NCI-H2196 treated with DMSO at 0.1 percent for 48 hours (cell line): ENCODE results near the gene BHLHE41.

Source experiments
- DNase-seq: peaks from one replicate; lab custom pipeline; 2025; ENCODE audit not compliant: unreplicated experiment; lab: John Stamatoyannopoulos, UW

Gene BHLHE41

DNA sequence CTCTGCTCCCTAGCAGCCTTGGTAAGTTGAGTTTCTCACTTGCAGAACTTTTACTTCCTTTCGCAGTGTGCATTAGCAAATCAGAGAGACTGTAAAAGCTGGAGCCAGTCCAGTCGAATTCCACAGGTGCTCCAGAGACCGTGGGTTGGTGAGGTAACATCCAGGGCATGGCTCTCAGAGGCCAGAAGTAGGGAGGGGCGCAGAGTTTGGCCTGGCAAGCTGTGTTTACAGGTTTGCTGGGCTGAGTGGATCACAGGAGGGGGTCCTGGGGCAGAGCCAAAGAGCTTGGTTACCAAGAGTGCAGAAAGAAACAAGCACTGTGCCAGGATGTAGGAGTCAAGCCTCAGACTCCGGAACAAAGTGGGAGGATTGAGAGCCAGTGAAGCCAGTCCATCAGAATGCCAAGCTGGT, 10.2 kb upstream of the BHLHE41 start:
- peak; percentile 63 for DNase-seq

DNA sequence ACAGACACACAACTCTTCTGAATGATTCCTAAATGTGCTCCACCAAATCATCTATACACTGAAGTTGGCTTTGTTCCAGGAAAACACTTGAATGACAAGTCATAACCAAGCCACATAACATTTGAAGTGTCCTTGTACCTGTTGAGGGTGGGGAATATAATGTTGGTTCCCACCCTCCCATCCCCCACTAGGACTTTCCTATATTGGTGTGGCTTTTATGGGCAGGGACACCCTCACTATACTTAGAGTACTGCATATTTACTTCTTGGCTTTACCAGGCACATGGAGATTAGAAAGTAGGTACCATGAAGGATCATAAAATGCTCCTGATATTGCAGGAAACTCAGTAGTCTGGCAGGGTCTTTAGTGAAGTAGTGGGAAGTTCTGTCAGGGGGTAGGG, 9.7 kb upstream of the BHLHE41 start:
- no peak for DNase-seq

DNA sequence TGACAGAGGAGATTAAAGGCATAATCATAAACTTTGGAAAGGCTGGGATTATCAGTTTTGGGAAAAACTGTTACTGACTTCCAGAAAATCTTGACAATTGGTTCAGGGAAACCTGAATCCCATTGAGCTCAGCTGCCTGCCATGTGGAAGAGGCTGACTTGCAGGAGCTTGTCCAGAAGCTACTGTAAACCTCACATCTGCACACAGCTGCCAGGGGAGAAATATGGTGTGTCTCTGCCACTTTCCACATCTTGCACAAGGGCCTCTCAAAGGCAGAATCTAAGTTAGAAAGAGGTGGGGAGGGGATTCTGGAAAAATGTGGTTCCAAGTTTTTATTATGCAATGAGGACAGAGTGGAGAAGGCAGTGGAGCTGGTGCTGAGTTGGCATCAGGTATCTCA, 8.7 kb upstream of the BHLHE41 start:
- DNase-seq = no peak

DNA sequence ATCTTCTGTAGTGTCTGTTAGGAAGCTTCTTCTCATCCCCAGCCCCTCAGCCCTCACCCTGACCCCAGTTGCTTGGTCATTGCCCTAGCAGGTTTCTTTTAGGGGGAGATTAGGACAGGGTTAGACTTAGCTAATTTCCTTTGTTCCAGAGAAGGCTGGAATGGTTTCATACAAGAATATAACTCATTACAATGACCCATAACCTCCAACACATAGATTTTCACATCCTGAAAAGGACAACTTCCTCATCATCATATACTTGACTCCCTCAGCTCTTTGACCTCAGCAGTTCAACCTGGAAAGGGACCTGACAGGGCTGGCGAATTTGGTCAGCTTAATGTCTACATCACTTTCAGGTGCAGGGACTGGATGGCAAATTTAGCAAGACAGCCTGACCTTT, 8.0 kb upstream of the BHLHE41 start:
- DNase-seq = no peak

DNA sequence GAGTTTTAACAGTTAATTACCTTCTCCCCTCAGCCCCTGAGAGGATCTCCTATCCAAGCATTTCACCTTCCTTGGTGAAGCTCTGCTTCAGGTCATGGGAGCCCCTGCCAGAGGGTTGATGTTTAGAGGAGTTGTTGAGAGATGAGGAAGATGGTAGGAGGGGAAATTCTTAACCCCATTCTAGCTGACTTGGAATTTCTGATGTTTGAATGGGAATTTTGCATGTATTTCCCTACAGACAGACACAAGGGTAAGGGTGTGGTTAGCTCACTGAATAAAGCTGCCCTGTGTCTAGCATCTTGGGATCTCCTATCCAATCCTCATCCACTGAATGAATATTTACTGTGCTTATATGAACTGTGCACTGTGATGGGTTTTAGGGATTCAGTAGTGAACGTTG, 7.1 kb upstream of the BHLHE41 start:
- DNase-seq = no peak

DNA sequence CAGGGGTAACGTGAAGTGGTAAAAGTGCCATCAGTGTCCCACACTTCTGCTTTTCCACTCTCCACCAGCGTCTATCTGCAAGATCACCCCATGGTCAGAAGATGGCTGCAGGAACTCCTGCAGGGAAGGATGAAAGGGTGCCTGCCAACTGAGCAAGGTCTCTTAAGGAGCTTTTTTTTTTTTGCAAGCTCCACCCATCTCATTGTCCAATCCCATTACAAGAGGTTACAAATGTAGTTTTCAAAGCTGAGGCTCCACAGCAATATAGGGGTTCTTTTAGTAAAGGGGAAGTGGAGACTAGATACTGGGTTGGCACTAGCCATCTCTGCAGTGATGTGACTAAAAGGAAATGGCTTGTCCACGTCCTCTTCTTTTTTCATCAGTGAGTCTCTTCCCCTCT, 5.9 kb upstream of the BHLHE41 start:
- no peak for DNase-seq

DNA sequence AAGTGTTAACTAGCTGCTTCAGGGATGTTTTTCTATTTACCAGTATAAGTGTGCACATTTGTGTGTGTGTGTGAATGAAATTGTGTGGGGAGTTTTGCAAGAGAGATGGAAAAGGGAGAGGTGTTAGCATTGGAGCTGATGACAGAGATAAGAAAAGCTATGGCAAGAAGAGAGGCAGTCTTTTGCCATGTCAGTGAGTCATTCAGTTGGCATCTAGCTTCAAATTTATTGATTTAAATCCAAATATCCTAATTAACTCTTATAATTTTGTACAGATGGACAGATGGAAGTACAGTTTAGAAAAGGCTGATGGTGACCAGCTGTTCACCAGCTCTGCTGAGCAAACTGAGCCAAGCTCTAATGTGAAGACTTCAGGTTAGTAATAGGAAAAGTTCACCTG, 3.3 kb upstream of the BHLHE41 start:
- no peak for DNase-seq

DNA sequence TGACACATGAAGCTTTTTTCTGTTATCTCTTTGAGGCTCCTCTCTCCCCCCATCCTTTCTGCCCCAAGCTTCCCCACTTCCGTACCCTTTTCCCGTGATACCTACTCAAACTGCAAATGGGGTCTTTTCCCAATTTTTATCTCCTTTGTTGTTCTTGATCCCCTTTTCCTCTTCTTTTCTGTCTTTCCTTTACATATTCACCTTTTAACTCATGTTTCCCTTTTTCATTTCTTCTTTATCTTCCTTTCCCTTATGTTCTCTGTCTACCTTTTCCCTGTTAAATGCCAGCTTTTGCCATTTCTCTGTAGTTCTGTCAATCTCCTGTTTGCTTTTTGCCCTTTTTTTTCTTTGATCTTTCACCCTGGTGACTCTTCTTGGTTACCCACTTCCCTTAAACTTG, 2.6 kb upstream of the BHLHE41 start:
- DNase-seq = no peak

DNA sequence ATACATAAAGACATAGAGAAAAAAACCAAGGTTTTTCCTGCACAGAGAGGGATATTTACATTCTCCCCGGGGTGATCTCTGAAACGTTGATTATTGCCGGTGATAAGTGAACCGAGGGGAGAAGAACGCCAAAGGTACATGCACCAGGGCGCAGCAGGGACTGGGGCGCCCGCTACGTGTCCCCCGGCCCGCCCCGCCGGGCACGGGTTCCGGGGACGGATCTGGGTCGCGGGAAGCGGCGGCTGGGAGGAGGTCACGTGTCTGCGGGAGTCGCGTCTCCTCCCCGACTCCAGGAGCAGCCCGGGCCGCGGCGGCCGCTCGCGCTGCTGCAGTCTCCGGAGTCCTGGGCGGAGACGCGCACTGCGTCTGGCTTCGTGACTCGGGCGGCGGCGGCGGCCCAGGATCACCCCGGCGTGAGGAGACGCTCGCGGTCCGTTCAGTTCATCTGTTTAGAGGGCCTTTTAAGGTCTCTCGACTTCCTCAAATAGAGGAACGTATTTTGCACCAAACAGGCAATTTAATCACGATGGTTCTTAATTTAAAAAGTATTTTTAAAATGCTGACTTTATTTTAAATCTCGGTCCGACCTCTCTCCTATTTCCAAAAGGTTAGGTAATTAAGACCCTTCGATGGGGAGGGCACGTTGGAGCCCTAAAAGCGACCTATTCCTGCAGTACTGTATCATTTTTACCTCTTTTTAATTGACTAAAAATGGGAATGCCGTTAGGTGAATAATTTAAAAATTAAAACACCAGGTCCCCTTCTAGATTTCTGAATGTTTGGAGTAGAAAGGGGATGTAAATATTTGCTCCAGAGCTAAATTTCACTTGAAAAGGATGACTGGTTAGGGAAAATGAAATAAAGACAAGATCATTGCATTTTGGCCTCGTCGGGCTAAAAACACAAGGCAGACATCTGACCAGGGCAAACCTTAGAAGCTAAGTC, 1.8 kb upstream of the BHLHE41 start:
- DNase-seq = peak; percentile 78

DNA sequence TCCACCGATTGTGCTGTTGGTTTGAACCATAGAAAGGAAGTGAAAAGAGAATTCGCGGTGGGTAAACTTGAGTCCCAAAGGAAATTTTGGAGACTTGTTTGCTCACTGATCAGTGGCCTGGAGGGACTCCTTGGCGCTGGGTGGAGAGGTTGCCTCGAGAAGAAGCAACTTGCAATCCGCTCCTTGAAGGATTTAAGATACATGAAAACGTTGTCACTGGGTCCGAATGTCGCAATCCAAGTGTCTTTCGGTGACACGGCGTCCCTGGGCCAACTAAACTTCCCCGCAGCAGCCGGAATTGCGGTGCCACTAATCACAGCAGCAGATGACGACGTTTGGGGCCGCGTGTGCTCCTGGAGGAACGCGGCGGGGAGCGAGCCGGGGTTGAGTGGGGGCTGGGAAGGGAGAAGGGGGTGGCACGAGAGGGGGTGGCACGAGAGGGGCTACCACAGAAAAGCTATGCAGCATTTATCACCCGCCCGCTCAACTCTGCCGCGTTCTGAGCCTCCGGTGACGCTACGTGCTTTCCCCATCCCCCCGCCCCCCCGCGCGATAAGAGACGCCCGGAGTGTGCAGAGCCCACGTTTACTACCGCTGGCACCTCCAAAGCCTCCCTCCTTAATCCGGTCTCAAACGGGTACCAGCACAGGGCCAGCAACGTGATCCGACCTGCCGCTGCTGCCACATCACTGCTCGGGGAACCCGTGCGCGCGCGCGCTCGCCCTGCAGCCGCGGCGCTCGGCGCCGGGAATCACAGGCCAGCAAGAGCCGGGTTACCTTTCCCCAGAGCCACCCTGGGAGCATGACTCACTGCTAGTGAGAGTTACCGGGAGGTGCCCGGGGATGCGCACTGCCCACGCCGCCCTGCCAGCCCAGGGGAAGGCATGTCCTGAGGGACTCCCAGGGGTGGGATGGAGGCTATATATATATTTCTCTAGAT, 833 bp upstream of the BHLHE41 start:
- DNase-seq = peak; percentile 90

DNA sequence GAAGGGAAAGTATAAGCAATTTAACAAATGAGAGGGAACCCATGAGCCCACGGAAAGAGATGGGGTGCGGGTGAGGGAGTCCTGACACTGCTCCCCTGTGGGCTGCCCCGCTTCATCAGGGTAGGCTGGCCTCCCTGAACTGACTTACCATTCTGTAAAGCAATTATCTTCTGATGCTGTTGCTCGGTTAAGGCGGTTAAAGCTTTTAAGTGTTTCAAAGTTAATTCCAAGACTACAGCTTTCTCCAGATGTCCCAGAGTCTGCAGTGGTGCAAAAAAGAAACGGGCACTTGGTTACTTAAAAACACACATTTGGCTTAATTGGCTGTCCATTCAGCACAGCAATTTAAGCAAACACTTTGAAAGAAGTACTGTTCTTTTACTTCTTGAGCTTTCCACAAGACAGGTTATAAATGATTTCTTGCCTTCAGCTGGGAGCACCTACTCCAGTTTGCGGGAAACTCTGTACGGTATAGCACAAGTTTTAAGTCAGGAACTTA, 1.3 kb downstream of the BHLHE41 start:
- DNase-seq = no peak

DNA sequence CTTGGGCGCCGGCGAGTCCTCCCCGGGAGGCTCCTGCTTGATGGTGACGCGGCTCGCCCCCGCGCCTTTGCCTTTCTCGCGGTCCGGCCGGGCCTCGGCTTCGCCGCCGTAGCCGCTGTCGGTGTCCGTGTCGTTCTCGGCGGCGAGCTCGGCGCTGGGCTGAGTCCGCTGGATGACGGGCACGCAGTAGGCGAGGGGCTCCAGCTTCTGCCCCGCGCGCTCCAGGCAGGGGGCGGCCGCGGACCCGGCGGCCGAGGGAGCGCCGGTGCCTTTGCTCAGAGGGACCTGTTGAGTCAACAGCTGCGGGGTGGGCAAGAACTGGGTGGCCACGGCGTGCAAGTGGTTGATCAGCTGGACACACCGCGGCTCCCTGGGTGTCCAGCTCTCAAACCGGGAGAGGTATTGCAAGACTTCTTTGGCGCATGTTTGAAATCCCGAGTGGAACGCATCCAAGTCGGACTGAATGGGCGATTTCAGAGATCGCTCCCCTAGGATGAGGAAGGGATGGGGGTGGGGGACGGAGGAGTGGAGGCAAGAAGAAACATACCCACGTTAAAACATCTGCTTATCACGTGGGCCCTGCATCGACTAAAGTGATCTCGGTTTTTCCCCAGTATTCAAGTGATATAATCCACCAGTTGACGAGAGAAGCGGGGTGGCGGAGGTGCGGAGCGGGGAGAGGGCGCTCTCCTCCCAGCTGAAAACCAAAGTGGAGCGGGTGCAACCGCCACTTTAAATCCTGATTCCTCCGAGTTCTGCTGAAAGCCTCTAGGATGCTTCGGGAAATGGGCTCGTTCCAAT, 2.0 kb downstream of the BHLHE41 start:
- DNase-seq = peak; percentile 70

DNA sequence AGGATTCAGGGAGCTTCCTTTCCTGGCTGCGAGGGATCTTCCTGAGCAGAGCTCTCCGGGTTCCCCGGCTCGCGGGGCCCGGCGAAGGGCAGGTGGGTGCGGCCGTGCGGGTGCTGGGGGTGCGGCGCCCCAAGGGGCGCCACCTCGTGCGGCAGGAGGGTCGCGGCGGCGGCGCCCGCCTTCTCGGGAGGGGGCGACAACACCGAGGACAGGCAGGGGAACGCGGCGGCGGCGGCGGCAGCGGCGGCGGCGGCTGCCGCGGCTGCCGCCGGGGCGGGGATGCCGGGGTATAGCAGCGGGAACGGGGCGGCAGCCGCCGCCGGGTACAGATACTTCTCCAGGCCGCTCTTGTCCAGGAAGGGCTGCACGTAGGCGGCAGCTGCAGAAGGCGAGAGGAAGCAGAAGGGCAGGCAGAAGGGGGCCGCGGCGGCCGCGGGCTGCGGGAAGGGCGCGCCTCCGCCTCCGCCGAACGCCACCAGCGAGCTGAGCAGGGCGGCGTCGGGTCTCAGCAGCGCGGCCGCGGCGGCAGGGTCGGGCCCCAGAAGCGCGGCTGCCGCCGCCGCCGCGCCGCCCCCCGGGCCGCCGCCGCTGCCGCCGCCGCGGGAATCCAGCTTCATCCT, 2.7 kb downstream of the BHLHE41 start:
- peak; percentile 70 for DNase-seq

DNA sequence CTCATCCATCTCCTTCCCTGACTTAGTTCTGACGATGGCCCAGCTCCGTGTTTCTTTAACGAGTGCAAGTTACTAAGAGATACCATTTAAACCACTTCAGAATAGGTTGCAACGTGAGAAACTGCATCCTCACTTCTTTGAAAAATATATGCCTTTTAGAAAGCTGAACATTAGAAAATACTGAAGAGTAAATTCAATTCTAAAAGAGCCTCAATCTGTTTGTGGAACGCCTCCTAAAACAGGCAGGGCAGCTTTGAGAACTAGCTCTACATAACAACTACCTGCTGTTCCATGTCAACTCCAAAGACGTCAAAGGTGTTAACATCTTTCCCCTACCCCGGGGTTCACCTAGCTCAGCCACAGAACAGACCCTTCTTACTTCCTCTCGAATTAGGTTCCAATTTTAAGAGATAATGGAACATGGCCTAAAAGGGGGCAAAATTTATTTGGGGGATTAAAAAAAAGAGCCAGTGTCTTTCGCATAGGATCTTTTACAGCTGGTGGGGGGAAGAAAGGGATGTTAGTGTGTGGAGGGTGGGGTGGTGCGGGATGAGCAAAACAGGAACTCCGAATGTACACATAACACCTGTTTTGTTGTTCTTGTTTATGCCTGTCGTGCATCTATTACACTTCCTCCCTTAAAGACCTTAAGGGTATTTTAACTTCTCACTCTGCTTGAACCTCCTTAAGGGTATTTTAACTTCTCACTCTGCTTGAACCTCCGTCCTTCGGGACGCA, 3.3 kb downstream of the BHLHE41 start:
- no peak for DNase-seq

DNA sequence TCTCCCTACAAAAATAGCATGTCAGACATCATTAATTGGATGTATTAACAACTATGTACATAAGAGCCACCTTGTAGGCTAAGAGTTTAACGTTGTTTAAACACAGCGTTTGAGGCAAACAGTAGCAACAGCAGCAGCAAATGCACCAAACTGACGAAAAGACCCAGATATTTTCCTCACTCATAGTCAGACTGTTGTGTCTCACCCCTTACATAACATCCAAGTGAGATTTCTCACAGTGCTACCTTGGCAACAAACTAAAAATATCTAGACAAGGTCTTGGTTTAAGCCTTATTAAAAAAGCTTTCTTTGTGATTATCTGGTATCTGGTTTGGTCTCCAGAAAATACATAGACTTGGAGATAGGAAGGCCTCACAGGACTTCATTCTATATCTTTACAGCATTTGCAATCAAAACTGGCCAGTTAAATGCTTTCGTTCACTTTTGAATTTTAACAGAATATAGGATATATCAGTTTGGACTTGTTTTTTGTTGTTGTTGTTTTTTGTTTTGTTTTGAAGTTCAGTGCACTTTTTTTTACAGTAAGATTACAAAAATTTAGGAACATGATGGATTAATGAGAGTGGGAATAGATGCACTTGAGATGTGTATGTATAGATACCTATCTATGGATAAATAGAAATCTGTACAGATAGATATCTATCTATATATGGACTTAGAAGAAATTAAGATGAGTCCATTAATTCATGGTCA, 4.1 kb downstream of the BHLHE41 start:
- no peak for DNase-seq

DNA sequence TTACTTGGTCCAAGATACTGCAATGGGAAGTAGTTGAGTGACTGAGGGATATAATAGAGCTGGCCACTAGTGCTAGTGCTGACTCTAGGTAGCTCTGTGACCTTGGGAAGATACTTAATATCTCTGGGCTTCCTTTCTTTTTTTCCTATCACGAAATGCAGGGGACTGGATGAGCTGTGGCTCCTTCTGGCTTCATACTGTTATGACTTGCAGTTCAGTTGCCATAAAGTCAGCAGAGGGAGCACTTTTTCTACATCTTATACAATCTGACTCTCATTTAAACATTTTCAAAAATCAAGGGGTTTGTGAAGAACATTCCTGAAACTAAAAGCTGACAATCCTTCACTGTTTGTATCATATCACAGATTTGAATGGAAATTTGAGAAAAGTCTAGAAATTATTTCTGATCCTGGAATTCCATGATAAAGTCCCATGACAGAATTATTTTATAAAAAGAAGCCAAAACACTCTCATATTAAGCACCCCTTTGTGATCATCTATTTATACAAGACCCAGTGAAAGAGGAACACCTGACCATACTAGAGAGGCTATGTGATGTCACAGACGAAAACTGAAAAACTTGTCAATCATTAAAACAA, 5.3 kb downstream of the BHLHE41 start:
- DNase-seq = peak; percentile 65

DNA sequence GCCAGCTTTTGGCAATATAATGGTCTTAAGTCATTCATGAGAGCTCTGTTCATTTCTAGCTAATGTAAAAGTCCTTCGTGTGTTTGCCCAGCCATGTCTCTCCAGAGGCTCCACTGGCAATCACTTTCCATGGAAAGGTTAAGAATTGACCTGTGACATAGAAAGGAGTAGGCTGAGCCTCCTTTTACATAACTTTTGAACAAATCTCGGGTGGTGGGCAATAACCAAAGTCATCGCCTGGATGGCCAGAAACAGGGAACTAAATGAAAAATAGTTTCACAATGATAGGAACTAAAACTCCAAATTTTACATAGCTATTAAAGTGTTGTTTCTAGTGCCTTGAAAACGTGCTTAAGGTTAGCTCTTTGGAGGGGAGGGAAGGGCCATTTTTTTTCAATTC, 6.5 kb downstream of the BHLHE41 start:
- no peak for DNase-seq

DNA sequence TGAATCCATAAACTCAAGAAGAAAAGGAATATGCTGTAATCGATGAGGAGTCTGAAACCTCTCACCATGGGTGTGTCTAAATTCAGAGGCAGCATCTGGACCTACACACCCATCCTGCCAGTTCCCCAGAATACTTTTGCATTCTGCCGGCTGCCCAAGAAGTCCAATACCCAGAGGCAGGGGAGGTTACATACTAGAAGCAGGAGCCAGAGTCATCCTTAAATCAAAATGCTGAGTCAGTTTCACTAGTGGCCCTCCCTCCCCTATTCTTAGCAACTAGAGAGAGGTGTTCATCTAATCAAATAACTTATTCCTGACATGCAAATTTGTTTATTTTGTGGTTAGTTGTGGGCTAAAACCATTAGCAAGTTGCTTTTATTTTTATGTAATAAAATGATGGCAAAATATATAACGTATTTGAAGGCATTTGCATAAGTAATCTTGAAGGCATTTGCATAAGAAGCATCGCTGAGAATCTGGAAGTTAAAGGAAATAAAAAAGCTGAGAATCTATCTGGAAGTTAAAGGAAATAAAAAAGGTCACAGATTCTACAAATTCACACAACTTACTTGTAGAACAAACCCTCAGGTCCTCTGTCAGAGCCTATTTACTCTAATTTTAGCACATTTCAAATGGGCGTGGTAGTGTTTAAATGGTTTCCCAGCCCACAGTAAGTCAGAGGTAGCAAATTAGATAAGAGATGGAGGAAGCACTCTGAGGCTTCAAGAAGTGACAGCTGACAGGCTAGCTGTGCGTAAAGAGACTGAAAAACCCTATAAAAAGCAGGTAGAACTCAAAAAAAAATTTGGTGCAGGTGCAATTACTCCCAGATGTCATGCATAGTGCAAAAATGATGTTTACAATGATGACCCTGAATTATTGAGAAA, 7.8 kb downstream of the BHLHE41 start:
- no peak for DNase-seq
